ENCODE results near the gene MYH6. TPM values are rescaled to one million over a fixed set of nuclear protein-coding genes. Genes with fewer than 3 reads are reported as not detected.
A peak's percentile ranks its signal among the peaks of the same experiment; 100 is the strongest.

The MYH6 gene
- total and polyA plus RNA-seq, 4 donors, result 0.11 to 0.16 TPM; not detected in 2

DNA sequence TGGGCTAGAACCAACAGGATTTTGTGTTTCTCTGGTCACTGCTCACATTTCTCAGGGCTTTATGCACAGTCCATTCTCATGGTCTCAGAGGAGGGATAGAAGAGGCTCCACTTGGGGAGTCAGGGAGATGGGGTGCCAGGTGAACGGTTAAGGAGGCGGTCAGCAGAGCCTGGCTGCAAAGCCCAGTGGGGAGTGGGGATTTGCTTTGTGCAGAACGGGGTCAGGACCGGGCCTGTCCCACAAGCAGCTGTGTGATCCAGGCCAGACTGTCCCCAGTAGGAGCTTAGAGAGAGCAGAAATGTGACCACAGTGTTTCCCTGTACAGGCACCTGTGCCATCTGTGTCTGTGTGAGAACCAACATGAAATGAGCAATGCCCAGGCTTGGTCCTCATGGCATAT is 27.1 kb downstream of the MYH6 start:
- Histone ChIP-seq H3K36me3 (ENCODE audit: control insufficient read depth, insufficient read depth, low read length) (no peaks in the 10 kb centered on the region), H3K4me3 (ENCODE audit: low read depth, low read length) (no peak overlapping the region), H3K27me3 (ENCODE audit: control insufficient read depth, insufficient read depth, low read length) (no peaks in the 10 kb centered on the region), H3K4me1 (ENCODE audit: control insufficient read depth, insufficient read depth, low read length) (peaks cover 58% of the 10 kb centered on the region), H3K9me3 (ENCODE audit: control insufficient read depth, insufficient read depth, low read length) (no peaks in the 10 kb centered on the region), H3K27ac (ENCODE audit: low read depth, low read length) (no peak overlapping the region)
- DNase-seq (ENCODE audit: low read depth in 4 of 6, low spot score in 6 of 6), result no peak
- 76% methylated on average over 4 of the region's 4 CpGs for WGBS (ENCODE audit: insufficient coverage)

DNA sequence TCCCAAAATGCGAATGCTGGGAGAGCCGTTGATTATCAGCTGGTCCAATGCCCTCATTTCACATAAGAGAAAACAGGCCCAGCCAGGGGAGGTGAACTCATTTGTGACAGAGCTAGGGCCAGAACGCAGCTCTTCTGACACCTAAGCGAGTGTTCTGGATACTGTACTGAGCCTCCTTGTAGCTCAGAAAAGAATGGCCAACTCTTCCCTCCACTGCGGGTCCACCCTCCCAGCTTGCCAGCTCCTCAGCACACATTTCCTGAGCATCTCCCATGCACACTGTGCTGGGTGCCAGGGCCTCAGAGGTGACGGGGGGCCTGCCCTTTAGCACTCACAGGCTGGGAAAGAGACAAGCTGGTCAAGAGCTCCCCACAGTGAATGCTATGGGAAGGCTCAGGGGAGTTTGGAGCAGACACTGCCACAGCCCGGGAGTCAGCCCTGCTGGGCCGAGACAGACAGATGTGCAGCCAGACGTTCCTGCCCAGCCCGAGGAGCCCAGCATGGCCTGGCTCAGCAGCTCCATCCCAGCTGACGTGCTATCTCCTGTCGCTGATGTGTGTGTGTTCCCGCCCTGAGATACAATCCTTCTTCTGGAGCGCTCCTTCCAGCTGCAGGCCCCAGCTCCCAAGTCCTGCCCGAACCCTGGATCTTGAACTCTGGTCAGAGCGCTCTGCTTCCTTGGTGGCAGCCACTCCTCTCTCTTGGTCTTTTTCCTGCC is 27.7 kb downstream of the MYH6 start:
- WGBS (ENCODE audit: insufficient coverage), result 70% methylated on average over 15 of the region's 16 CpGs
- no peaks in the 10 kb centered on the region for H3K27me3 ChIP-seq (ENCODE audit: control insufficient read depth, insufficient read depth, low read length)
- H3K4me3 ChIP-seq (ENCODE audit: low read depth, low read length), result no peak overlapping the region
- peaks cover 3% of the 10 kb centered on the region for H3K36me3 ChIP-seq (ENCODE audit: control insufficient read depth, insufficient read depth, low read length)
- no peak overlapping the region for H3K27ac ChIP-seq (ENCODE audit: low read depth, low read length)
- DNase-seq (ENCODE audit: low read depth in 4 of 6, low spot score in 6 of 6), result no peak
- peaks cover 64% of the 10 kb centered on the region for H3K4me1 ChIP-seq (ENCODE audit: control insufficient read depth, insufficient read depth, low read length)
- H3K9me3 ChIP-seq (ENCODE audit: control insufficient read depth, insufficient read depth, low read length), result no peaks in the 10 kb centered on the region

DNA sequence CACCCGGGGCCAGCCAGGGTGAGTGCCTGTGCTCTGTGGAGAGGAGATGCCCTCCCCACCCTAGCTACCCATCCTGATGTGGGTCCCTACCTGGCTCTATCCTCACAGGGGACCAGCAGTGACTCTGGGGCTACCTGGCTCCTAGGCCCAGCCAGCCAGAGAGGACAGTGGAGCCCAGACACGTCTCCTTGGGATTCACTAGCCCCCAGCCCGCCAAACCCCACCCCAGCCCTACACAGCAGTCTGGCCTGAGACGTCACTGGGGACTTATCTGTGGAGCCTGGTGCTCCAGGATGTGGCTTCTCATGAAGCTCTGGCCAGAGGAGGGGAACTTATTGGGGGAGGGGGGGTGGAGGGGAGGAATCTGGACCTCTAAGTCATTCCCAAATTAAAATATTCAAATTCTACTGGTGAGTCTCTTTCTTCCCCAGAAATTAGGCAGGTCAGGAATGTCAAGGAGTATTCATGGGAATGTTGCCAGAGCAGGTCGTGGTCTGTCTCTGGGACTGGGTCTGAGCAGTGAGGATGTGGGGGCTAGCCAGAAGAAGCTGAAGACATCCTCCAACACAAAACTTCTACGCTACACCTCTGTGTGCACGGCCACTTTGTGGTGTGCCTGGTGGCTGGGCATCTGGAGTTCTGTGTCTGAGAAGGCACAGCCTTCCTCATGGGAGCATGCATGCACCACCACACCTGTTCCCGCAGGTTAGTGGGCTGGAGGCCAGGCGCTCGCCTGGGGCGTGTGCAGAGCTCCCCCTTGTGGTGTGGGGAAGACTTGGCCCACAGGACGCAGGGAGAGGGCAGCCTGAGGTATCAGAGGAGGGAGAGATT is 28.5 kb downstream of the MYH6 start:
- peak in 1 of 6 donors; percentile 7 for DNase-seq (ENCODE audit: low read depth in 4 of 6, low spot score in 6 of 6)
- 76% methylated on average over 4 of the region's 12 CpGs for WGBS (ENCODE audit: insufficient coverage)
- no peaks in the 10 kb centered on the region for H3K27me3 ChIP-seq (ENCODE audit: control insufficient read depth, insufficient read depth, low read length)
- H3K9me3 ChIP-seq (ENCODE audit: control insufficient read depth, insufficient read depth, low read length), result no peaks in the 10 kb centered on the region
- no peak overlapping the region for H3K4me3 ChIP-seq (ENCODE audit: low read depth, low read length)
- H3K36me3 ChIP-seq (ENCODE audit: control insufficient read depth, insufficient read depth, low read length), result peaks cover 3% of the 10 kb centered on the region
- H3K4me1 ChIP-seq (ENCODE audit: control insufficient read depth, insufficient read depth, low read length), result peaks cover 70% of the 10 kb centered on the region
- no peak overlapping the region for H3K27ac ChIP-seq (ENCODE audit: low read depth, low read length)

DNA sequence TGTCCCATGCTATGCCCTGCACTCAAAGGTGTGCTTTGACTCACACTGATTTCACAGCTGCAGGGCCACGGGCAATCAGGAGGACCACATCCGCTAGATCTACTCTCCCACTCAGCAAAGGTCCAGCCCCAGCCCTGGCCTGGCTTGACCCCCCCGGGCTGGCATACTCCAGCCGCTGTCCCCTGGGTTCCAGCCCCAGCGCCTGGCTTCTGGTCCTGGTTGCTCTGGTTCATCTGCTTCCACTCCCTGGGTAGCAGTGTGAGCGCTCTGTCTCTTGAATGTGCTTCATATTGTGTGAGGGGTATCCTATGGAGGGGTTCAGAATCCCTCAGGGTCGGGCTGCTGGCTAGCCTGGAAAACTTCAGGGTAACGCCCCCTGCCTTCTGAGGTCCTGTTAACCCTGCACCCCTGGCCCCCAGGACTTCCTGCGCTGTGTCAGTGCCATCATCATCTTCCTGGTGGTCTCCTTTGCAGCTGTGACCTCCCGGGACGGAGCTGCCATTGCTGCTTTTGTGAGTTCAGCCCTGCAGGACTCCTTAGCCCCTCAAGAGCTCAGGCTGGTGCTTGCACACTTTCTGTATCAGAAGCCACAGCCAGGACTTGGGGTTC is 29.4 kb downstream of the MYH6 start:
- H3K27ac ChIP-seq (ENCODE audit: low read depth, low read length), result no peak overlapping the region

DNA sequence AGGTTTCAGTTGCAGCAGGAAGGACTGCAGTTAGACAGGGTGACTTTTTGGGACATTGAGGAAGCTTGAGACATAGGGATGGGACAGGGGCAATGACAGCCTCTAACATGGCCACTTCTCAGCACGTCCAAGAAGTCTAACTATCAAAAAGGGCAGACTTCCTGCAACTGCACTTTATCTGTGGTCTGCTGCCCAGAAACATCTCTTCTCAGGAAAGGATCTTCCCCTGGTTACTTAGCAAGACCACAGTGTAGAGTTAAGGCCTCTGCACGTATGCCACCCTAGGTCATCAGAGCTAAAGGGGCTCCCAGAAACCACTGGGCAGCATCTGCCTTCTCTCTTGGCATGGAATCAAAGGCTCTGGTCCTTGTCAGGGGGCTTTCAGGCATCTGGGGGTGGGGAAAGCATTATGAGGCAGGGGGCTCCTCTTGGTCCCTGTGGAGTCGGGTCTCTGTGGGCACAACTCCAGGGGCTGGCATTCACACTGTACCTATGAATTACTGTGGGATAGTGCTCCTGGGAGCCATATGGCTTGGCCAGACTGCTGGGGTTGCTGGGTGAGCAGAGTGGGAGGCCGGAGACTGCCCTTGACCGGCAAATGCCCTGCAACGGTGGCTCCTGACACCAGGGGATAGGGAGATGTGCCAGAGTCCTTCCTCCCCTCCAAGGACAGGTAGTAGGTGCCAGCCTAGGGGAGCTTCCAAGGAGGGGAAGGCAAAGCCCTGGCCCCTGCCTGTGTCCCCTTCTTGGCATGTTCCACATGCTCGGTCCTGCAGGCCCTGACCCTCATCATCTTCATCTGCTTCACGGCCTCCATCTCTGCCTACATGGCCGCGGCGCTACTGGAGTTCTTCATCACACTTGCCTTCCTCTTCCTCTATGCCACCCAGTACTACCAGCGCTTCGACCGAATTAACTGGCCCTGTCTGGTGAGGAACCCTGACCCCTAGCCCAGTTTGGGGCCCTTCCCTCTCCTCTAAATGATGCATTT is 30.2 kb downstream of the MYH6 start:
- peak overlapping the region; percentile 50 for H3K4me3 ChIP-seq (ENCODE audit: low read depth, low read length)
- no peak for DNase-seq (ENCODE audit: low read depth in 4 of 6, low spot score in 6 of 6)
- H3K4me1 ChIP-seq (ENCODE audit: control insufficient read depth, insufficient read depth, low read length), result peaks cover 74% of the 10 kb centered on the region
- H3K27ac ChIP-seq (ENCODE audit: low read depth, low read length), result peak overlapping the region; percentile 89
- peaks cover 3% of the 10 kb centered on the region for H3K36me3 ChIP-seq (ENCODE audit: control insufficient read depth, insufficient read depth, low read length)
- H3K27me3 ChIP-seq (ENCODE audit: control insufficient read depth, insufficient read depth, low read length), result no peaks in the 10 kb centered on the region
- 82% methylated on average over 12 of the region's 14 CpGs for WGBS (ENCODE audit: insufficient coverage)
- H3K9me3 ChIP-seq (ENCODE audit: control insufficient read depth, insufficient read depth, low read length), result no peaks in the 10 kb centered on the region

More for the DNA sequence above, 29.4 kb downstream of the MYH6 start:
- H3K36me3 ChIP-seq (ENCODE audit: control insufficient read depth, insufficient read depth, low read length), result peaks cover 3% of the 10 kb centered on the region
- WGBS (ENCODE audit: insufficient coverage), result 78% methylated on average over 11 of the region's 11 CpGs
- H3K4me3 ChIP-seq (ENCODE audit: low read depth, low read length), result peak overlapping the region; percentile 50
- no peaks in the 10 kb centered on the region for H3K27me3 ChIP-seq (ENCODE audit: control insufficient read depth, insufficient read depth, low read length)
- H3K9me3 ChIP-seq (ENCODE audit: control insufficient read depth, insufficient read depth, low read length), result no peaks in the 10 kb centered on the region
- DNase-seq (ENCODE audit: low read depth in 4 of 6, low spot score in 6 of 6), result no peak
- peaks cover 70% of the 10 kb centered on the region for H3K4me1 ChIP-seq (ENCODE audit: control insufficient read depth, insufficient read depth, low read length)

DNA sequence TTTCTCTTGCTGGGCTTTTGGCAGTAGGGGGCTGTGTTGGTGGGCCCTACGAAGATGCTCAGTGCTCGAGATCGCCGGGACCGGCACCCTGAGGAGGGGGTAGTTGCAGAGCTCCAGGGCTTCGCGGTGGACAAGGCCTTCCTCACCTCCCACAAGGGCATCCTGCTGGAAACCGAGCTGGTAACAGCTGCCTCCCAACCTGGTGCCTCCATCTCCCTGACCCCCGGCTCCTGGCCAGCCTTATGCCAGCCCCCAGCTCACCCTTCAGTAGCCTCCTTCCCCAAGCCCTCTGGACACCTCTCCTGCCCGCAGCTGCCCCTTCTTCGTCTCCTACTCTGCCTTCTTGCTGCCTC is 30.9 kb downstream of the MYH6 start:
- Histone ChIP-seq H3K27ac (ENCODE audit: low read depth, low read length) (peak overlapping the region; percentile 89), H3K4me3 (ENCODE audit: low read depth, low read length) (peak overlapping the region; percentile 50), H3K9me3 (ENCODE audit: control insufficient read depth, insufficient read depth, low read length) (no peaks in the 10 kb centered on the region), H3K4me1 (ENCODE audit: control insufficient read depth, insufficient read depth, low read length) (peaks cover 76% of the 10 kb centered on the region), H3K27me3 (ENCODE audit: control insufficient read depth, insufficient read depth, low read length) (no peaks in the 10 kb centered on the region), H3K36me3 (ENCODE audit: control insufficient read depth, insufficient read depth, low read length) (peaks cover 3% of the 10 kb centered on the region)
- DNase-seq (ENCODE audit: low read depth in 4 of 6, low spot score in 6 of 6), result no peak
- 23% methylated on average over 5 of the region's 11 CpGs for WGBS (ENCODE audit: insufficient coverage)

DNA sequence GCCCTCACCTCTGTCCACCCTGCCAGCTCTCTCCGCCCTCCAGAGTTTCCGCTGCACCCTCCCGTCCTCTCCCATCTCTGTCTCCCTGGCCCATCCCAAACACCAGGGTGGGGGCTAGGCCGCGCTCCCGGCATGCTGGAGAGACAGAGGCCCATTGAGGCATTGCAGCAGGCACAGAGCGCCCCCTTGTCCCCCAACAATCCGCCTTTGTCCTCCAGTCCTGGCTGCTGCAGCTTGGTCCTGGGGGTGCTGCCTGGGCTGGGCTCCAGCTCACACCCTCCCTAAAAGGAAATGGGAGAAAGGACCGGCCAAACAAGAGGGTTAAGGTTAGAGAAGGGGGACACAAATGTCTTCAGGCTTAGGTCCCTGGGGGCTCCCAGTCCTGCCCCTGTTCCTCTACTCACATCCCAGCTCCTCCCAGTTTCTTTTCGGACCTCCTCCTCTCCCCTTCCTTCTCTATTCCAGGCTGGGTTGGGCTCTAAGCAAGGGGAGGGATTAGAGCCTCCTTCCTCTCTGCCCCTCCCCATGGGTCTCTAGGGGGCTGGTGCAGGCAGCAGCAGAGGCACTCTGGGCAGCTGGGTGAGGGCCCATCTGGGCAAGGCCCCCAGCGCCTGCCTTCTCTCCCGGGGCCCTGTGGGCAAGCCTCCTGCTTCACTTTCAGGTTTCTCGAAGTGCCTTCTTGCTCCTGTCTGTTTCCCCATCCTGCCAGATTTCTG is 31.4 kb downstream of the MYH6 start, which contains the start of gene CMTM5:
Gene CMTM5, plus strand, starts transcription at position 565 of the 716 bp plus-strand sequence. CDS start 206 bp downstream, outside the sequence.
- Histone ChIP-seq H3K27me3 (ENCODE audit: control insufficient read depth, insufficient read depth, low read length) (no peaks in the 10 kb centered on the region), H3K4me3 (ENCODE audit: low read depth, low read length) (peak within 1 kb of the TSS; percentile 50), H3K27ac (ENCODE audit: low read depth, low read length) (peak within 1 kb of the TSS; percentile 89), H3K9me3 (ENCODE audit: control insufficient read depth, insufficient read depth, low read length) (no peaks in the 10 kb centered on the region), H3K4me1 (ENCODE audit: control insufficient read depth, insufficient read depth, low read length) (peaks cover 72% of the 10 kb centered on the region), H3K36me3 (ENCODE audit: control insufficient read depth, insufficient read depth, low read length) (peaks cover 3% of the 10 kb centered on the region)
- WGBS (ENCODE audit: insufficient coverage), result 33% methylated on average over 10 of the region's 13 CpGs
- DNase-seq (ENCODE audit: low read depth in 4 of 6, low spot score in 6 of 6), result peak in 3 of 6 donors; percentile 68 to 90 (median 79)

DNA sequence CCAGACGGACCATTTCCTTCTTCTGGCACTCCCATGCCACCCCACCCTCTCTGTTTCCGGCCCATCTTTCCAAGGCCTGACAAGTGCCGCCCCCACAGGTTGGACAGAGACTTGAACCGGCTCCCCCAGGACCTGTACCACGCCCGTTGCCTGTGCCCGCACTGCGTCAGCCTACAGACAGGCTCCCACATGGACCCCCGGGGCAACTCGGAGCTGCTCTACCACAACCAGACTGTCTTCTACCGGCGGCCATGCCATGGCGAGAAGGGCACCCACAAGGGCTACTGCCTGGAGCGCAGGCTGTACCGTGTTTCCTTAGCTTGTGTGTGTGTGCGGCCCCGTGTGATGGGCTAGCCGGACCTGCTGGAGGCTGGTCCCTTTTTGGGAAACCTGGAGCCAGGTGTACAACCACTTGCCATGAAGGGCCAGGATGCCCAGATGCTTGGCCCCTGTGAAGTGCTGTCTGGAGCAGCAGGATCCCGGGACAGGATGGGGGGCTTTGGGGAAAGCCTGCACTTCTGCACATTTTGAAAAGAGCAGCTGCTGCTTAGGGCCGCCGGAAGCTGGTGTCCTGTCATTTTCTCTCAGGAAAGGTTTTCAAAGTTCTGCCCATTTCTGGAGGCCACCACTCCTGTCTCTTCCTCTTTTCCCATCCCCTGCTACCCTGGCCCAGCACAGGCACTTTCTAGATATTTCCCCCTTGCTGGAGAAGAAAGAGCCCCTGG is 32.4 kb downstream of the MYH6 start:
- WGBS (ENCODE audit: insufficient coverage), result 89% methylated on average over 20 of the region's 21 CpGs
- Histone ChIP-seq H3K27me3 (ENCODE audit: control insufficient read depth, insufficient read depth, low read length) (no peaks in the 10 kb centered on the region), H3K36me3 (ENCODE audit: control insufficient read depth, insufficient read depth, low read length) (peaks cover 3% of the 10 kb centered on the region), H3K4me1 (ENCODE audit: control insufficient read depth, insufficient read depth, low read length) (peaks cover 64% of the 10 kb centered on the region), H3K4me3 (ENCODE audit: low read depth, low read length) (no peak overlapping the region), H3K9me3 (ENCODE audit: control insufficient read depth, insufficient read depth, low read length) (no peaks in the 10 kb centered on the region), H3K27ac (ENCODE audit: low read depth, low read length) (peak overlapping the region; percentile 89)
- no peak for DNase-seq (ENCODE audit: low read depth in 4 of 6, low spot score in 6 of 6)

Data from spinal cord (tissue), 10 donors.